HG02610 (cell line): ENCODE data around the gene PEX14.
"Not testable (repeated sequence)": the region's sequence is repeated elsewhere in the genome, so short reads cannot be mapped to it uniquely, and the experiment has no call there.

ENCODE experiments used
- ATAC-seq: cut with Tn5 transposase; IDR thresholded peaks from one replicate; pipeline ENCODE4 v1.9.1; 2021; ENCODE audit warnings: mild to moderate bottlenecking, moderate library complexity; ENCODE audit not compliant: unreplicated experiment

PEX14 gene

GRCh38 chr1:10474613-10475507 is at the start of gene PEX14:
Gene PEX14, plus strand, starts transcription at chr1:10474950. Its CDS starts 17 bp downstream, at chr1:10474967.
- ATAC-seq, result peak; percentile 74

GRCh38 chr1:10425826-10426534 is 48.8 kb upstream of the PEX14 start:
- ATAC-seq, result not testable (repeated sequence)

GRCh38 chr1:10426535-10426848 is 48.3 kb upstream of the PEX14 start:
- ATAC-seq, result not testable (repeated sequence)

- ATAC-seq, result no peak
Observed at GRCh38 chr1:10428984-10429383, 45.8 kb upstream of the PEX14 start.

- no peak for ATAC-seq
Observed at GRCh38 chr1:10429868-10430215, 44.9 kb upstream of the PEX14 start.

- ATAC-seq, result peak; percentile 74
Observed at GRCh38 chr1:10430216-10431069, 44.3 kb upstream of the PEX14 start, which contains the start of gene CENPS. Gene CENPS, plus strand, starts transcription at chr1:10430433. Its CDS starts 85 bp downstream, at chr1:10430518.

GRCh38 chr1:10431070-10431730 is 43.5 kb upstream of the PEX14 start:
- ATAC-seq, result no peak

GRCh38 chr1:10432910-10433700 is 41.6 kb upstream of the PEX14 start:
- no peak for ATAC-seq

- ATAC-seq, result no peak
Observed at GRCh38 chr1:10433790-10434189, 41.0 kb upstream of the PEX14 start.

- ATAC-seq, result no peak
Observed at GRCh38 chr1:10434590-10434989, 40.2 kb upstream of the PEX14 start.

GRCh38 chr1:10437052-10437451 is 37.7 kb upstream of the PEX14 start:
- ATAC-seq, result no peak

GRCh38 chr1:10438677-10439163 is 36.0 kb upstream of the PEX14 start:
- no peak for ATAC-seq

- ATAC-seq, result no peak
Observed at GRCh38 chr1:10440305-10440704, 34.4 kb upstream of the PEX14 start.

- ATAC-seq, result no peak
Observed at GRCh38 chr1:10440794-10441193, 34.0 kb upstream of the PEX14 start.

- no peak for ATAC-seq
Observed at GRCh38 chr1:10444248-10444647, 30.5 kb upstream of the PEX14 start.

- no peak for ATAC-seq
Observed at GRCh38 chr1:10444795-10445397, 29.9 kb upstream of the PEX14 start.

- ATAC-seq, result no peak
Observed at GRCh38 chr1:10446790-10447422, 27.8 kb upstream of the PEX14 start.

- no peak for ATAC-seq
Observed at GRCh38 chr1:10449751-10450150, 25.0 kb upstream of the PEX14 start, which contains the start of gene CORT. Gene CORT, plus strand, starts transcription at chr1:10450031. Its CDS starts 193 bp downstream, at chr1:10450224.
